Thyroid gland (tissue), 4 donors: ENCODE data around the gene TP53BP2.

Experiments used
- CTCF ChIP-seq, 6 experiments: fragments of 200-600 bp in 3 of 6; fragments of 450-650 bp in 3 of 6; sonication (generic) in 3 of 6; IDR thresholded peaks; one replicate each; pipeline ENCODE4 v1.5.1; 2016 to 2019; ENCODE audit warnings: antibody characterized with exemption in 6 of 6, mild to moderate bottlenecking in 2 of 6, inconsistent platforms in 1 of 6, moderate library complexity in 1 of 6
- POLR2A ChIP-seq, 2 donors: fragments of 450-650 bp; IDR thresholded peaks; one replicate each; pipeline ENCODE4 v1.6.1; 2017; ENCODE audit warnings: antibody characterized with exemption in 2 of 2, mild to moderate bottlenecking in 2 of 2, moderate library complexity in 1 of 2

GRCh38 chr1:223751696-223752095, 94.1 kb downstream of the TP53BP2 start:
- TF ChIP-seq POLR2A (IDR thresholded peaks at IDR 0.05): no peak
- no peak for TF ChIP-seq CTCF (IDR thresholded peaks at IDR 0.05)
